Panc1 (cell line): ENCODE measurements around the gene ZNF319. TPM values are rescaled to one million over a fixed set of nuclear protein-coding genes. Genes with fewer than 3 reads are reported as not detected.

Experiments used
- ATAC-seq: fragments of 200-7000 bp; cut with Tn5 transposase; 2 replicates; pipeline ENCODE4 v1.9.1; 2020; ENCODE audit warnings: mild to moderate bottlenecking, moderate library complexity
- BruUV-seq: library from RNA; stranded (reverse); fragments of 400-500 nt; replicated peaks from 2 replicates; lab custom pipeline; 2021; lab: Mats Ljungman, UMichigan
- CTCF ChIA-PET: fragments of 300-600 bp; sonication (Branson Sonifier 250); formaldehyde crosslinking; loops from one replicate; lab custom pipeline; 2022; ENCODE audit warnings: antibody characterized with exemption; lab: Charles Lee
- POLR2A ChIA-PET: fragments of 300-600 bp; sonication (Branson Sonifier 250); formaldehyde crosslinking; loops from one replicate; lab custom pipeline; 2022; ENCODE audit warnings: antibody characterized with exemption; lab: Charles Lee
- DNase-seq: peaks from one replicate; pipeline ENCODE4 v3.0.0-alpha.2; 2010; ENCODE audit warnings: low read depth, low spot score
- H3K27ac ChIP-seq: 2 replicates; pipeline ENCODE4 v1.5.1; 2011; ENCODE audit warnings: mild to moderate bottlenecking, low read length, inconsistent platforms
- H3K27me3 ChIP-seq: fragments of 200-500 bp; sonication (Bioruptor generic); 2 replicates; pipeline ENCODE4 v1.6.0; 2014; ENCODE audit warnings: low read length, inconsistent platforms; ENCODE audit not compliant: control insufficient read depth, insufficient read depth
- H3K36me3 ChIP-seq: fragments of 200-500 bp; sonication (Bioruptor generic); 2 replicates; pipeline ENCODE4 v1.5.1; 2014; ENCODE audit warnings: inconsistent platforms, mild to moderate bottlenecking, low read length, moderate library complexity; ENCODE audit not compliant: control insufficient read depth, insufficient read depth
- H3K4me1 ChIP-seq: 2 replicates; pipeline ENCODE4 v1.5.1; 2011; ENCODE audit warnings: inconsistent platforms, mild to moderate bottlenecking, low read length, moderate library complexity; ENCODE audit not compliant: control insufficient read depth, insufficient read depth
- H3K4me3 ChIP-seq, 2 experiments: 2 replicates each; pipeline ENCODE4 v1.5.1; 2011 to 2012; ENCODE audit warnings: low read depth in 2 of 2, low read length in 2 of 2, mild to moderate bottlenecking in 2 of 2, inconsistent platforms in 1 of 2, moderate library complexity in 1 of 2
- H3K9me3 ChIP-seq: fragments of 200-500 bp; sonication (Bioruptor generic); 2 replicates; pipeline ENCODE4 v1.5.1; 2014; ENCODE audit warnings: low read depth, mild to moderate bottlenecking, inconsistent platforms, low read length, moderate library complexity; ENCODE audit not compliant: control insufficient read depth, insufficient read depth
- CTCF ChIP-seq: fragments of 450-650 bp; IDR thresholded peaks from 2 replicates; pipeline ENCODE4 v1.5.1; 2017; ENCODE audit warnings: mild to moderate bottlenecking
- POLR2AphosphoS5 ChIP-seq: IDR thresholded peaks from 2 replicates; pipeline ENCODE4 v1.6.1; 2012; ENCODE audit warnings: mild to moderate bottlenecking, low read depth, low read length, moderate library complexity
- REST ChIP-seq, 2 experiments: IDR thresholded peaks; 2 replicates each; pipeline ENCODE4 v1.6.1; 2011 to 2012; ENCODE audit warnings: low read depth in 2 of 2, control low read depth in 1 of 2, low read length in 1 of 2, mild to moderate bottlenecking in 1 of 2, moderate library complexity in 1 of 2; ENCODE audit not compliant: insufficient read depth in 1 of 2
- SIN3A ChIP-seq: IDR thresholded peaks from 2 replicates; pipeline ENCODE4 v1.6.1; 2012; ENCODE audit warnings: low read depth, mild to moderate bottlenecking, low read length, moderate library complexity, borderline replicate concordance; ENCODE audit not compliant: insufficient read depth
- TCF7L2 ChIP-seq: IDR thresholded peaks from 2 replicates; pipeline ENCODE4 v1.6.1; 2011; ENCODE audit warnings: mild to moderate bottlenecking, low read depth, low read length, inconsistent platforms
- in situ Hi-C: cut with HindIII; loops from 2 replicates; pipeline ENCODE4 v1.10.0; 2016; ENCODE audit warnings: low sequenced_read_pairs, low pct_unique_long_range_greater_than_20kb
- intact Hi-C: fragments of 100-400 bp; cut with micrococcal nuclease; formaldehyde crosslinking; loops from one replicate; pipeline ENCODE4 v1.10.0; 2022; ENCODE audit not compliant: unreplicated experiment
- total RNA-seq: library from RNA; stranded (reverse); gene quantifications from one replicate; pipeline ENCODE4 v1.2.1, GENCODE V29; 2021; ENCODE audit not compliant: unreplicated experiment

ZNF319 gene
- total RNA-seq, 1 experiment from 2014 or later = 6.5 TPM

- BruUV-seq = no TSS peak
- Histone ChIP-seq H3K36me3 (no peaks in the 10 kb centered on the region; the same call in 1 of the 2 replicates), H3K27me3 (no peaks in the 10 kb centered on the region), H3K27ac (no peak overlapping the region), H3K4me1 (peaks cover 6% of the 10 kb centered on the region; the same call in 1 of the 2 replicates), H3K9me3 (no peaks in the 10 kb centered on the region), H3K4me3 (peak overlapping the region; percentile 53 to 62)
- ATAC-seq (peak; percentile 71), DNase-seq (no peak)
- intact Hi-C loops (loop anchor here (2.0 kb wide), 1 partner anchor 101 kb away; the partner anchor contains the start of gene CFAP20), in situ Hi-C loops (no loop called here)
- TF ChIP-seq TCF7L2 (no peak), REST (IDR thresholded peaks at IDR 0.05; ENCODE audit: insufficient read depth in 1 of 2, low read depth in 2 of 2, low read length in 1 of 2) (no peak), SIN3A (no peak), CTCF (no peak)
- CTCF ChIA-PET = interaction anchor here (0.7 kb wide), 1 partner anchor 171 kb away, joined by 3 read pairs; no protein-coding TSS in a partner anchor
- POLR2A ChIA-PET = interaction anchor here (0.6 kb wide), 1 partner anchor 80 kb away, joined by 4 read pairs; no protein-coding TSS in a partner anchor
Measured at GRCh38 chr16:58027161-58027915, 26.9 kb upstream of the ZNF319 start.

- Histone ChIP-seq H3K9me3 (no peaks in the 10 kb centered on the region), H3K4me1 (peaks cover 10% of the 10 kb centered on the region; the same call in 1 of the 2 replicates), H3K4me3 (peak overlapping the region; percentile 53 to 62), H3K27ac (no peak overlapping the region), H3K36me3 (no peaks in the 10 kb centered on the region; the same call in 1 of the 2 replicates), H3K27me3 (no peaks in the 10 kb centered on the region)
- ATAC-seq = no peak
- in situ Hi-C loops = no loop called here
- ChIA-PET POLR2A (no interaction called here), CTCF (no interaction called here)
- DNase-seq = no peak
- no TSS peak for BruUV-seq
- intact Hi-C loops = loop anchor here (2.0 kb wide), 1 partner anchor 102 kb away; the partner anchor contains the start of gene CFAP20
- TF ChIP-seq POLR2AphosphoS5 (no peak), TCF7L2 (no peak), REST (IDR thresholded peaks at IDR 0.05; ENCODE audit: insufficient read depth in 1 of 2, low read depth in 2 of 2, low read length in 1 of 2) (no peak), CTCF (peak; percentile 17; the same call in 1 of the 2 replicates), SIN3A (no peak)
Measured at GRCh38 chr16:58026705-58027160, 26.3 kb upstream of the ZNF319 start.
